Germinal center (tissue), 1 donor: ENCODE measurements around the gene CCDC178.
"Not testable (repeated sequence)": the region's sequence is repeated elsewhere in the genome, so short reads cannot be mapped to it uniquely, and the experiment has no call there.

Experiments used
- DNase-seq: peaks from one replicate; pipeline ENCODE4 v3.0.0; 2012; ENCODE audit warnings: mixed read lengths, low spot score

The CCDC178 gene, protein sequence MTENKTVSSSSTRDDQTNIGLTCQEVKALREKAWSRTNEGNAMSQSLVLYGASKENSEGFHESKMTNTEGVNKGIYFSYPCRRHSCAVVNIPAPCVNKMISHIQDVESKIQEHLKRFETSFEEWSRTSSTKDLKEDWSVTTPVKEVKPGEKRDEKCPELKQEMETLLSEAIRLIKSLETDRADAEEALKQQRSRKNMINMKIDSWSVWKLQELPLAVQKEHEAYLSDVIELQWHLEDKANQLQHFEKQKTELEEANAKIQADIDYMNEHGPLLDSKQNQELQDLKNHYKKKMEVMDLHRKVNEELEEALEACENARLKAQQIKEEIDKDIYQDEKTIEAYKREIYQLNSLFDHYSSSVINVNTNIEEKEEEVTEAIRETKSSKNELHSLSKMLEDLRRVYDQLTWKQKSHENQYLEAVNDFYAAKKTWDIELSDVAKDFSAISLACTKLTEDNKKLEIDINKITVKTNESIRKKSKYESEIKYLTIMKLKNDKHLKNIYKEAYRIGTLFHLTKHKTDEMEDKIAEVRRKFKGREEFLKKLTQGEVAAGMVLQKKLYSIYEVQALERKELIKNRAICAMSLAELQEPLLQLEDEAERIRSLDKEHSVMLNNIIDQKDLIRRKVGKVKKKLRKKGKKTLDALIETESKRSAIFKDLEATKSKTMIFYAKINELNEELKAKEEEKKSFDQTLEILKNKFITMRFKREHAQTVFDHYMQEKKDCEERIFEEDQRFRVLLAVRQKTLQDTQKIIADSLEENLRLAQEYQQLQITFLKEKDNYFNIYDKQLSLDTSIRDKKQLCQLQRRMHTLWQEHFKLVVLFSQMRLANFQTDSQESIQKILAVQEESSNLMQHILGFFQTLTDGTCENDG

DNA sequence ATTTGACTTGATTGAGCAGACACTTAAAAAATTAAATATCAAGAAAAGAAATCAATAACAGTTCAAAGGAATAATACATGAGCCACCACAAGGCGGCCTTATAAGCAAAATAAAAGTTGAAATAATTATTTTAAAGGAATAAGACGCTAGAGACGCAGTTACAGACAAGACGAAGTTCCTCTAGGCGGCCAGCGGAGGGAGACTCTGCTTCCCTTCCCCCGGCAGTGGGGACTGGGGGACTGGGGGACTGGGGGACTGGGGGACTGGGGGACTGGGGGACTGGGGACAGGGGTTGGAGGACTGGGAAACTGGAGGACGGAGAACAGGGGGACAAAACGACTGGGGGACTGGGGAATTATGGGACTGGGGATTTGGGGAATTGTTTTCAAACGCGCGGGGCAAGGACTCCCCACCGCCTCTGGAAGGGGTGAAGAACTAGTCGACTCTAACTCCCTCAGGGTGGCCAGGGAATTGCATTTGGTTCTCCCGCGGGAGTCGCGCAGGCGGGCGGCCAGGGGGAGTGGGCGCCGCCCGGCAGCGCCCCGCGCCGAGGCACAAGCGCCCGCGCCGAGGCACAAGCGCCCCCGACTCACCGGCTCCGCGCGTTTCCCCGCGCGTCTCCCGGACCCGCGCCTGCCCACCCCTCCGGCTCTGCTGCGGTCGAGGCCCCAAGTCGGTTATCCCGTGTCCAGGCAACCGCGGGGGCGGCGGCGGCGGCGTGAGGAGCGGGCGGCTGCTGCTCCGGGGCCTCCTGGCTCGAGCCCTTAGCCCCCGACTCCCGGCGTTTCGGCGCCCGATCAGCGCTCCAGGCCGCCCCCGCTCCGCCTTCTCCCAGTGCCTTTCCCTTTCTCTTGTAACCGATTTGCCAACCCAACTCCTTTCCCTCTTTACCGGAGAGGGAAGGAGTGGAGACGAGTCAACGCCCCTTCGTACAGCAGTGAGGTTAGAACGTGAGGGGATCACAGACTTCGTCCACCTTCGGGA is at the start of gene CCDC178:
CCDC178 (minus strand) TSS at position 662 of the 984 bp plus-strand sequence. CDS start 28,633 bp downstream, outside the sequence.
- DNase-seq: no peak

DNA sequence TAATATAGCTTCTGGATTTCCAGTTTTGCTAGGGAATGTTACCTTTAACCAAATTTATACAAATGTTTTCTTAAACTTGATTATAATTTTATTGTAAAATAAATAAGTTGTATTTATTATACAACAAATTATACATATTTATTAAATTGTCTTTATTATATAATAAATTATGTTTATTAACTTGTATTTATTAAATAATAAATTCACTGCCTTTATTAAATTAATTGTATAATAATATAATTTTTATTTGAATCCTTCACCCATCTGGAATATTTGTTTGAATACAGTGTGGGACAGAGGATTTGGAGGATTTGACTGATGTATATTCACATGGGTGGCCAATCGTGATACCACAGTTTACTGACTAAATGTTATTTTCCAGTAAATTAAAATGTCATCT is 43.4 kb upstream of the CCDC178 start:
- DNase-seq: no peak

DNA sequence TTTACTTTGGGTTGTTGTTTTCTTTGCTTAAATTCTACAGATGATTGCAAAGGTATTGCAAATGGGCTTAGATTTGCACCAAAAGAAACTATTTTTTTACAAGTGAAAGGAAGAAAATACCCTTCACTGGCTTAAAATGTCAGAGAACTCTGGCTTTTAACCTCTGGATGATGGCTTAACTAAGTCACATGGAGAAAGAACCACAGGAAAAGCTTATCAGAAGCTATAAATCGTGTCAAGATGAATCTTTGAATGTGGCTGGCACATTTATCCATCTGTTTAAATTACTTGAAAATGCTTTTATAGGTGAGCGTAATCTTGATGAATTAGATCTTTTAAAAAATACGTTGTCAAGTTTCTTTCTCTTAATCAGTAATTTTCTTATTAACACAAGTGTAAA is 32.0 kb upstream of the CCDC178 start:
- no peak for DNase-seq

DNA sequence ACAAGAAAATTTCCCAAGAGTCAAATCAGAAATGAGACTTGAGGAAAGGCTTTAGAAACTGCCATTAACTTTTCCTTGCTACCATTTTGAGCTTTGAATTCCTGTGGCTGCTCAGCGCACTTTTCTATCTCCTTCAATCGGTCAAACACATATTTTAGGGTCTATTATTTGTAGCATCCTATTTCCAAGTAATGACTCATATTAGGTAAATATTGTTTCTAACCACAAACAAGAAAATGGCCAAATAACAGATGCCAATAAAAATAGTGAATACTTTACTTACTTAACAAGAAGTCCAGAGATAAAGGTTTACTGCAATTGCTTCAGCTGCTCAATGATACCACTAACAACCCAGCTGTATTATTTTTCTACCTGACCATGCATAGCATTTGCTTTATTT is 29.7 kb upstream of the CCDC178 start:
- no peak for DNase-seq

DNA sequence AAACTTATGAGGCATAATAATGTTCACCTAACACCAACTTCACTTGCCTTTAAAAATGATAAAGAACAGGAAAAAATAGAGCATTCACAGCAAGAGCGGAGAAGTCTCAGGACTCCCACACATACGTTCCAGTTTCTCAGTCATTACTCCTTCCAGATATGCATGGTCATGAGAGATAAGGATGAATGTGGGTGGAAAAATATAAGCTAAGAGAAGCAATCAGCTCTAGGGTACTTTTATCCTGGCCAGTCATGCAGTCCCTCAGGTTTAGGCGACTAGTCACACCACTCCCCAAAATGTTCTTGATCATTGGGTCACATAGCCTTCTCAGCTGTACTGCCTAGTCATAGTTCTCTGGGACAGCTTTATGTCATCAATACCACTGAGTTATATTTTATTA is 29.2 kb upstream of the CCDC178 start:
- no peak for DNase-seq

GRCh38 chr18:33467531-33467930 is 27.0 kb upstream of the CCDC178 start:
- DNase-seq: no peak

DNA sequence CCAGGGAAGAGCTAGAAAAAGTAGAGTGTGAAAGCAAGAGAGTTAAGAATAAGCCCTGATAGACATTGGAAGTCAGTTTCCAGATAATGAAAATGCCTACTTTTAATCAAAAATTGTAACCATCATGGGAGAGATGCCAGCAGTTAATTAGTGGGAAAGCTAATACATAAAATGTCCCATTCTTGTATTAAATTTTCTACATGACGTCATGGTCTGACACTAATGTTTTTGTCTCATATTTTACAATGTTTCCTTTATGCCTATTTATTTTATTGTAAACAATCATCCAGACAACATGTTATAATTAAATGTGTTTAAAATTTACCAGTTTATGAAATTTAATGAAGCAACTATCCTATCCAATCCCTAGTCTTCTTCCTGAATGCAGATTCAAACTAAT is 26.3 kb upstream of the CCDC178 start:
- DNase-seq: no peak

DNA sequence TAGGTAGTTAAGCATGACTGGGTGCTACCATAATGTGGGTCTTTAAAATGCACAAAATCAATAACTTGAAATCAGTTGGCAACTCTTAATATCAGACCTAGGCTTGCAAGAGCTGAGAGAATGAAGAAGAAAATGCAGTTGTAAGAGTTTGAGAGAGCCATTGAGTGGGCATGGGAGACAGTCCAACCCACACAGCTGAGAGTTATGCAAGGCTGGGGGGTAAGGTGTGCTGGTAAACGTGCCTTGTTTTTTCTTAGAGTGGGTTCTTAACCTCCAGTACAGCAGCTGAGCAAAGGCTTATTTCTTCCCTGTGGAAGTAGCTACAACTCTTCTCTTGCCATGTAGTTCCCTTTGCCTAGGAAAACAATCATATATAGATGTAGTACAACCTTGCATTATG is 20.2 kb upstream of the CCDC178 start:
- no peak for DNase-seq

DNA sequence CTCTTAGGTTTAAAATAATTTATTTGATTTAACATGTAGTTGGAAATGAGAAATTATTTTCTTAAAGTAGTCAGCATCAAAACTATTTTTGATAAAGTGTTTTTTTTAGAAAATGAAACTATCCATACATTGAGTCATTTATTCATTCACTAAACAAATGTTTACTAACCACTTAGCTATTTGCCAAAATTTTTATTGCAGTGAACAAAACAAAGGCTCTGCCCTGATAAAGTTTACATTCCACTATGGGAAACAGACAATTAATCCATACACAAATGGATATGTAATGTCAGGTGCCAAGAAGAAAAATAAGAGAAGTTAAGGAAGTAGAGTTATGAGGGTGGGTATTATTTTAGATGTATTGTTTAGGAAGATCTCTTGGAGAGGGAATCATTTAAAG is 19.1 kb upstream of the CCDC178 start:
- no peak for DNase-seq

DNA sequence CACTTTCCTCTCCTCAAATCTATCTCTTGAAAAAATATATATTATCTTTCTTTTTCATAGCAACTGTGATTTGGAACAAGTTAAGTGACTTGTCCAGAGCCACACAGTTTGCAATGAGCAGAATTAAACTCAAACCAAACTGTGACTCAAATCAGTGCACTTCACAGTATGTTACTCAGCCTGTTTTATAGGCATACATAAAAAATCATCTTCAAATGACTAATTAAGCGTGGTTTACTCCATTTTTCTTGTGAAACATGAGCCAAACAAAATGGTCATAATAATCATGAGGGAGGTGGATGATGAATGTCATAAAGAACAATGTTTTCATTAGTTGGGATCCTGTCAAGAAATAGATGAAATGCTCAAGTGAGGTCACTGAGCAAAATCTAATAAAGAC is 6.1 kb upstream of the CCDC178 start:
- DNase-seq: no peak

DNA sequence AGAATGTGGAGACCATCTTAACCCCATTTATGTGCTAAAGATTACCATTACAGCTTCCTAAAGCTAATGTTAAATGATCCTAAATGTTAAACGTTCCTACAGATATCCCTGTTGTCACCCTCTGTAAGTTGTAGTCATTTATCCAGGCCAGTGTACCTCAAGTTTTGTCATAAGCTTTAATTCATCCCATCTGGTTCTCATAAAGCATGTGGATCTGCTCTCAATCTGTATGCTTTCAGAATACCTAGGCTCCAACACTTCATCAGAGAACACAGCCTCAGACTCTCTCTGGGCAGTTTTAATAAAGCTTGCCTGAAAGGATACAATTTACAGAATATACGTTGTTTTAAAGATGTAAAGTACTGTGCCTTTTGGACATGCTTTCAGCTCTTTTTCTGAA is 4.2 kb upstream of the CCDC178 start:
- no peak for DNase-seq

GRCh38 chr18:33432857-33433256 is 7.7 kb downstream of the CCDC178 start:
- no peak for DNase-seq

GRCh38 chr18:33427549-33427948 is 13.0 kb downstream of the CCDC178 start:
- DNase-seq: no peak

DNA sequence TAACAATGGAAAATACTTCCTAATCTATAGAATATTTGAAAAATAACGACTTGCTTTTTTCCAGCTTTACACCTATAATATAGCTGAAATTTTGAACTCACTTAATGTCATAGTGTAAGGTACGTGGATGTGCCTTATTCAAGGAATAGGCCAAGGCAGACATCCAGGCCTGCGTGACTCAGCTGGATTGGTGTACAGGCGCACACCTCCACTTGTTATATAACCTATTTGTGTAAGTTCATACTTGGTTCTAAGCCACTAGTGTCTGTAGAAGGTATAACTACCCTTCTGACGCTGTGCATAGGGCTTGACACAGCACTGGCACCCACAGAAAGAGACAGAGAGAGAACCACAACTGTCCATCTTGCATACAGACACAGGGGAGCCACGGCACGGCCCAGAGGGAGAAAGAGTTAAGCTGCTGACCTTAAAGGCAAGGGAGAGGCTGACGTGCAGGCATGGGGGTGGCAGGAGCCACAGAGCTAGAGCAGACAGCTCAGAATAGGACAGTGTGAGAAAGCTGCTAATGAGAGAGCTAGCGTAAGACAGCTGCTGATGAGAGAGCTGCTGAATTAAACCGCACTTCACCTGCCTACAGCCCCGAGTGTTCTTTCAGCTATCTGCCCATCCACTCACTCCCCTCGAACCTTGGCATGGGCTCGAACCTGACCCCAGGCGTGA is 16.1 kb downstream of the CCDC178 start:
- no peak for DNase-seq

DNA sequence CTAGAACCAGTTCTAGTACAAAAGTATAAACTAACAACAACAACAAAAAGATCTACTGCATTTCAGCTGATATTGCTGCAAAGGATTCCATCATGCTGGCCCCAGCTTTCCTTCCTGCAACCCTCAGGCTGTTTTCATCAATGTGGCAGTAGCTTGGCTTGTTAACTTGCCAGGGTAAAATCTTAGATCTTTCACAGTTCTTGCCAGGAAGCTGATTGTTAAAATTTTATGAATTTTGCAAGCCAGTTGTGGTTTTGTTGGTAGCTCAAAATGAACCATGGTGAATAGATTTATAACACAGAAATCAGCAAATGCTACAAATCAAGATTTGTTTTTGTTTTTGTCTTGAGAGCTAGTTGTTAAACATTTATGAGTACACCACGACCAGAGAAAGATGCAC is 19.3 kb downstream of the CCDC178 start:
- no peak for DNase-seq

DNA sequence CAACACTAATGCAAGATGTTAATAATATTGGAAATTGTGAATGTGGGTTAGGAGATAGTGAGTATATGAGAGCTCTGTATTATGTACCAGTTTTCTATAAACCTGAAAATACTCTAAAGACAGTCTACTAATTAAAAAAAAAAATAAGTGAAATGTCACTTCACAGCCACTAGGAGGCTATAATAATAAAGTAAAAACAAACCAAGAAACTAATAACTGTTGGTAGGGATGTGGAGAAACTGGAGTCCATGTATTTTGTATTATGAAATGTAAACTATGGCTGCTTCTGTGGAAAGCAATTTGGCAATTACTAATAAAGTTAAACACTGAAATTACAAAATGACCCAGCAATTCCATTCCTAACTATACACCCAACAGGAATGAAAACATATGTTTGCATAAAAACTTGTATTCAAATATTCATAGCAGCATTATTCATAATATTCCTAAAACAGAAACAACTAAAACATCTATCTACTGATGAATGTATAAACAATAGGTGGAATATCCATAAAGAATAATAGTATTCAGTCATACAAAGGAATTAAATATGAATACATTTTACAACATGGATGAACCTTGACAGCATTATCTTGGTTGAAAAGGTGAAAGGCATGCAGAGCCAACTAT is 36.2 kb downstream of the CCDC178 start:
- DNase-seq: no peak

DNA sequence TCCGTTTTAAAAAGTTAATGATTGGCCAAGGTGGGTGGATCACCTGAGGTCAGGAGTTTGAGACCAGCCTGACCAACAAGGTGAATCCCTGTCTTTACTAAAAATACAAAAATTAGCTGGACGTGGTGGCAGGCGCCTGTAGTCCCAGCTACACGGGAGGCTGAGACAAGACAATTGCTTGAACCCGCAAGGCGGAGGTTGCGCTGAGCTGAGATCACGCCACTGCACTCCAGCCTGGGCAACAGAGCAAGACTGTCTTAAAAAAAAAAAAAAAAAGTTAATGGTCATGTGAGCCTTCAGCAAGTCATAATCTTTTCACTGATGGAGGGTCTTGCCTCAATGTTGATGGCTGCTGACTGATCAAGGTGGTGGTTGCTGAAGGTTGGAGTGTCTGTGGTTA is 41.6 kb downstream of the CCDC178 start:
- not testable (repeated sequence) for DNase-seq

DNA sequence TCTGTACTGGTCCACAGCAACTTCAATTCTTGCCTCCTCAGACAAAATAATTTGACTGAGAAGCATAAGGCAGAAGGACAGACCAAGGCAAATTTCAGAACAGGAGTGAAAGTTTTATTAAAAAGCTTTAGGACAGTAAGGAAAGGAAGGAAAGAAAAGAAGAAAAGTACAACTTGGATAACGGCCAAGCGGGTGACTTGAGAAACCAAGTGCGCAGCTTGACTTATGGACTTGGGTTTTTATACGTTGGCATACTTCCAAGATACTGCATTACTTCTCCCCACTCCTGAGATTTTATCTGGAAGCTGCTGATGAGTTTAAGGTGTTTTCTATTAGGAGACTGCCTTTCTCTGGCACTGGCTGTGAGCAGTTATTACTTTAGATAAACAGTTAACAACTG is 64.7 kb downstream of the CCDC178 start:
- DNase-seq: no peak

- no peak for DNase-seq
Measured at GRCh38 chr18:33372442-33372841, 68.1 kb downstream of the CCDC178 start.

- DNase-seq: no peak
Measured at GRCh38 chr18:33369711-33370449, 70.6 kb downstream of the CCDC178 start.
